NCI-H2196 treated with DMSO at 0.1 percent for 48 hours (cell line): ENCODE data around the gene SORL1.

Source experiments
- DNase-seq: peaks from one replicate; lab custom pipeline; 2025; ENCODE audit not compliant: unreplicated experiment; lab: John Stamatoyannopoulos, UW

The SORL1 gene

DNA sequence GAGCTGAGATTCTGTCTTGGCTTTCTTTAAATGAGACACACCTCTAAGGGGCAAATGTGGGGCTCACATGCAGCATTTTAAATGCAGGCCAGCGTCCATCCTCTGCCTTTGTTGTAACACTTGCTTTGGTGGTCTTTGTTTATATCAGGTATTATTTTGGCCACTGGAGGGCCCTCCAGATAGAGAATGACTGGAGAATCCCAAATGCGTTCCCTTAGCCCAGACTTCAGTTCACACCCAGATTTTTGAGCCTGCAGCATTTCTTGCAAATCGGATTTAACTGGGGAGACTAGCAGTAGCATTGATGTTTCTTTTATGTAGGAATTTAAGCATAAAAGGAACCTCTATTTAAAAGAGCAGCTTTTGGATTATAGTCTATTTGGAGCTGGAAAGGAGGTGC, 200.9 kb downstream of the SORL1 start:
- DNase-seq, result no peak

- no peak for DNase-seq
Measured at GRCh38 chr11:121654259-121654842, 202.2 kb downstream of the SORL1 start.

DNA sequence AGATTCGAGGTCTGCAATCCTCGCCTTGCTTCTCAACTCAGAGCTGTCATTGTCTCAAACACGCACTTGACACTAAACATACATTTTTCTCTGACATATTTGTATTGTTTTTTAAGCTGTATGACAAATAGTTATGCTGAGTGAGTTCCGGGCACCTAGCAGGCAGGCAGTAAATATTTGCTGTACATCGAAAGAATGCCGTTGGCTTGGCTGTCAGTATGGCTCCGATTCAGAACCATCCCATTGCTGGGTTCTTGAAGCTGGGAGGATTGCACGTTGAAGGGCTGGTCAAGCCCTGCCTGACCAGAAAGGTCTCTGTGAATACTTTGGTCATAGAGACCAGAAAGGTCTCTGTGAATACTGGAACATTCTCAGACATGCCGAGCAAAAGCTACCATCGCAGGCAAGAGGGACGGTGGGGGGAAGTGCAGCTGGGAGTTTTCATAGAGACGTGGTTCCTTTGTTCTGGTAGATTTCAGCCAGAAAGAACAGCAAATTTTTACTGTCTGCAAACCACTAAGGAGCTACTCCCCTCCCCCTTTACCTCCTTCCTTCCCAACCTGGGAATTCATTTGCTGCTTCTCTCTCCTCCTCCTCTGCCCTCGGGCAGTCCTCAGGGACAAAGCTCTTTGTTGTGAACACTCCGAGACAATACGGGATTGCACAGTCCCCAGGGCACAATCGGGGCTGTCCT, 202.9 kb downstream of the SORL1 start:
- DNase-seq, result no peak

DNA sequence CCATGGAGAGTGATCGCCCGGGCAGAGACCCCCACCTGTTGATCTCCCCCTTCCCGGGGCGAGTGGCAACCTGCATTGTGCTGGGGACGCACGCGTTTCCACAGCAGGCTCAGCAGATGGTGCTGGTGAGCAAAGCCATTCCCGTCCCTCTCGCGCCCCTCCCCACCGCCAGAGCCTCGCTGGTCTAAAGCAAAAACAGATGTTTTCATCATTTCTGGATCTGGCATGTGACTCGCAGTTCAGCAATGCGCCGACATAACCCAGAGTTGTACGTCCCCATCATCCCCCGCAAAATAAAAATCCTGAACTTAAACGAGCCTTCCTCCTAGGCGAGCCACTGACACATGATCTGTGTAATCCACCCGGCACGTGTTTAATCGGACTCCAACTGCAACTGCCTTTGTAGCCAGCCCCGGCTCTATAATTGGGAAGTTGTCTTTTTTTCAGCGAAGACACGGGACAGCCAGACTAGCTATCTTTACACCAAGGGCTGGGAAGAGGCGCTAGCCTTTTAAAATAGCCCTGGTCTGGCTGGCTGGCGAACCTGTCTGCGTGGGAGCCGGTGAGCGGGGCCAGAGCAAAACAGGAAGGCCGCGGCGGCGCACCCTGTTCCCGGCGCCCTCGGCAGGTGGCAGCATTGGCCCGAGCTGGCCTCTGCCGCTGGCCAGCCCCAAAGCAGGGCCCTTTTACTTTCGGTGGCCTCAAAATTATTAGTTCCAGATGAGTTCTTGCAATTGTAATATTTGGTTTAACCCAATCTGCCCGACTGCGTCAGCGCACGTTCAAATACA, 203.6 kb downstream of the SORL1 start:
- DNase-seq, result peak; percentile 69

DNA sequence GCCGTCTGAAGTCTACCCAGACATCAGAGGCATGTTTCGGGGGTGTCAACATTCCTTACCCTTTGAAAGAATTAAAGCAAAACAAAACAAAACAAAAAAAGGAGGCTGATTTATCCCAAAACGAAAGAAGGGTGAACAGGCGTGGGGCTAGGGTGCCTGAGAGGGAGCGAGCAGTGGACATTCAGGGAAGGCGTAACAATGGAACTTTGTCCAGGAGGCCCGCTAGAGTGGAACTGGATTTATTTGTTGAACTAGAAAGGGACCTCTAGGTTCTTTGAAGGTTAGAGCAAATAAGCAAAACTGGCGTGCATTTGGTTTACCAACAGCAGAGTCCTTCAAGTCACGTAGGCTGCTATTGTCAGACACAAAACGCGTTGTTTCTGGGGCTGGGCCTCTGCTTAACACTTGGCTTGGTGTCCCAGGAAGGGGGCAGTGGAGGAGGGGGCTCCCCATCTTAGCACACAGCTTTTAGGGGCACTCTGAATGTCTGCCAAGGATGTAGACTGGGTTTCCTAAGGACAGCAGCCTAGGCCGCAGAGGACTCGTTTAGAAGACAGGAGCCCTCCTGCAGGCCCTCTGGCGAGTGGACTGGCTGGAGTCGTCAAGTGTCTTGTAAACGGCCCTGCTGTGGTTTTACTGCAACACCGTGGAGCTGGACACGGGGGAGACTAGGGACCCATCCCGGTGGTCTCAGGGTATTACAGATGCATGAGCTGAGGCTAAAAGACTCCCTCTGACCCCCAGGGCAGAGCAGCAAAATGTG, 204.4 kb downstream of the SORL1 start:
- DNase-seq, result no peak

GRCh38 chr11:121657146-121657545, 205.0 kb downstream of the SORL1 start:
- no peak for DNase-seq

- DNase-seq, result no peak
Measured at GRCh38 chr11:121659811-121660210, 207.7 kb downstream of the SORL1 start.

DNA sequence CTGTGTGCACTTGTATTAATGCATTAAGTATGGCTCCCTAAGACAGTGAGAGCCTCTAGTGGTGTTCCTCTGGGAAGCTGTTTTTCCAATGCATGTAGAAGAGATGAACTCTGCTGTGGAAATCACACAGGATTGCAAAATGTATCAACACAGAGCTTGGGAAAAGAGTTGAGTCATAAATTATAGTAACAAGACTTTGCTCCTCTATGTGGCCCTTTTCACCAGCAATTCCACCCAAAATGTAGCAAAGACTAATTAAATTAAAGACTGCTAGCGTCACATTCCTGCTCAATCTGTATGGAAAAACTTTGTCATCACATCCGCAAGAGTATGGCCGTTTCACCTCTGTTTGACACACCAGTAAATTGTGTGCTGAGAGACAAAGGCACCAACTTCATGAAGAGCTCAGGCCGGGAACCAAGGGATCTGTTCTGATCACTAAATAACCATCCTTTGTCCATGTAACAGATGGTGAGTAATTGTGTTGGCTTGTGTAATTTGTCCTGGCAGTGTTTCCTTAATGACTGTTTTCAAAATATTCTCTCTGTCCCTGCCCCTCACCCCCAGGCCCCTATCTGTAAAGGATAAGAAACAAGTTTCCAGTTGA, 209.9 kb downstream of the SORL1 start:
- no peak for DNase-seq

DNA sequence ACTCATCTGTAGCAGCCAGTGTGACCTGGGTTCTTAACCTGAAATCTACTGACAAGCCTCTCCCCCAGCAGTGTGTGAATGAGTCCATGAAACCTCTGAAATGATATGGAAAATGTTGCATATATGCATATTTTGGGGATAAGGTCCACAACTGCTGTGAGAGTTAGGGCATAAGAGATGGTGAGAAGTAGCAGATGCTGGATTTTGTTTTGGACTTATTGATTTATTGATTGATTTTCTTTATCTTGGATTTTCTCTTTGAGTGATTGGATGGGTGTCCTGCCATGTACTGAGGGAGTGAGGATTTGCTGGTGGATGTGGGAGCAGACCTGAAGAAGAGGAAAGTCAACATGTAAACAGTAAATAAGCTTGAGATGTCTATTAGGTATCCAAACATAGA, 212.0 kb downstream of the SORL1 start:
- no peak for DNase-seq

DNA sequence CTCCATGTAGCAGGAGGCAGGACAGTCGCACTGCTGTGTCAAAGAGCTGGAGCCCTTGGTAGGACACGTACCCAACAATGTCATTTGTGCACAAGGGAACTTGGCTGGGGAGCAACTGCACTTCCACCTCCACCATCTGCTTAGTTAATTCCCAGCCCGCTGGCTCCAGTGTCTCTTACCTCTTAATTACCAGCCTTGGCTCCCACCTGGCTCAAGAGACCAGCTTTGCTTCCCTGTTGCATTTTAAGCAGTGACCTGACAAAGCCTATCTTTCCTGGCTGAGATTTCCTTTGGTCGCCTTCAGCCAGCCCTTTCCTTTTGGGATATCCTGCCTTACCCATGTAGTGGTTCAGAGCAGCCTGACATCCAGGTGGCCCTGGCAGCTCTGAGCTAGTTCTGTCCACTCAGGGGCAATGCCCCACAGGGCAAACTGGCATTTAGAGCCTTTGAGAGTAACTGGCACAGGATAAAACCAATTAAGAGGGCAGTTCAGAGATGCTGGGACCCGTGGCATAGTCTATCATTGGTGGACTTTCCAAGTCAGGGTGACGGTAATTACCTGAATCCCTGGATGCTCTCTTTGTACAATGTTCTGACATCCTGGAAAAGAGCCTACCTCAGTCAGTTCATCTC, 213.2 kb downstream of the SORL1 start:
- DNase-seq, result no peak

GRCh38 chr11:121667836-121668235, 215.7 kb downstream of the SORL1 start:
- no peak for DNase-seq

DNA sequence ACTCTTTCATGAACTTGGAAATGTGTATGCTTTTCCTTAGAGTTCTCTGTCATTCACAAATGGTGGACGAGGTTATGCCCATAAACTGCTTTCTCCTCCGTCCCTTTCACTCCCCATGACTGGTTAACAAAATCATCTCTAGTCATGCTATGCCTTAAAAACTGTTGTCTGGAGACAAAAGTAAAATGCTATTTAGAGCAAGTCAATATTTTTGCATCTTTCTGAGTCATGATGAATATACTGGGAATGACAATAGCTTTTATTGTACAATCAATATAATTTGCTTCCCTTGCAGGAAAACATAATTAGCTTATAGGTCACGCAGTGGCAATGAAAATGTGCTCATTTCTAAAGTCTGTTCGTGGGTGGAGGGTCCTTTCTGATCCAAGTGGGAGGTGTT, 217.3 kb downstream of the SORL1 start:
- DNase-seq, result no peak

- DNase-seq, result no peak
Measured at GRCh38 chr11:121670266-121670665, 218.2 kb downstream of the SORL1 start.

DNA sequence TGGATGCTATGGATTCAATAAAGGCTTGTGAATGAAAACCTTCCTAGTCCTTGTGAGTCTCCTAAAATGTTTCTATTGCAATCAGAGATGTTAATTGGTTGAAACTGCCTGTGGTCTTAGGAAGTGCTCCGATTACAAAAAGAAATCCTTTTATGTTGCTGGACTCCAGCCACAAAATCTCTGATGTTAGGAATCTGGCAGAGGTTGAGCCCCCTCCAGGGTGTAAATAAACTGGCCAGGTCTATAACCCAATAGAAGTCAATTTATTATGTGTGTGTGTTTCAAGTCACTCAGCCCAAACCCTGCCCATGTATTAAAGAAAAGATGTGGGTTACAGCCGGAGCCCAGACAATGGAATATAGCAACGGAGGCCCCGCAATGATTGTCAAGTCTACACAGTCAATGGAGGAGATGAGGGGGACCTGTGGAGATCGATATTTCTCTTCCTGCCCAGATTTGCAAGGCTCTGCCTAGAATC, 218.7 kb downstream of the SORL1 start:
- no peak for DNase-seq

DNA sequence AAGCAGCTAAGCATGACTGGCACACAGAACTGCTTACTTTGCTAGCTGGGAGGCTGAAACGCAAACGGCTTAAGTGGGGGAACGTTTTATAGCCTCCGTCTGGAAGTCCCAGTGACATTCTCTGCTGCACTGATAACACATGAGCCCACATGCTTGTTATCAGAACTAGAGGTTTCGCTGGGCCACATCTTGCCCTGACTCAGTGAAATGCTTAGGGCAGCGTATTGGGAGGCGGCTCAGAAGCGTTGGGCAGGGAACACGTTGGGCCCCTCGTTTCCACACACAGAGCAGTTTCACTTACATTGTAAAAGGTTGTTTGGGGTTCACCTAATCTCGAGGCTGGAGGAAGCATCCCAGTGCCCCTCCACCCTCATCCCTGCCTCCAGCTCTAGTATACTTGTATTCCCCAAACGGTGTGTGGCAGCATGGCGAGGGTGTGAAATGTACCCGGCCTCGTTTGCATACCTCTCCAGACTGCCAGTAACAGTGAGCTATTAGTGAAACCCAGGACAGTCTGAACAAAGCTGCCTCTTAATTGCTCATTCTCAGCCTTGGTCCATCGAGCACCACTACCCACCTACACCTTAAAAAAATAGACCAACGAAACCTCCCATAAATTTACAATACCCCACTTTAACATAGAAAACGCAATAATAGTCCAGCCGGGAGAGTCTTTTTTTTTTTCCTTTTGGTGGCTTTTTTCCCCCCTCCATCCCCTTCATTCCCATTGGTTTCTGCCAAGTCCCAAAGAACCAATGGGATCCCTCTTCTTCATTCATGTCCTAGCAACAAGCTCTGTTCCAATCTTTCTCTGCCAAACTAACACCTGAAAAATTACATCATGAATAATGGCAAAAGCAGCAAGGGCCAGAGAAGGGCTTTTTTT, 219.4 kb downstream of the SORL1 start:
- no peak for DNase-seq

GRCh38 chr11:121672630-121673487, 220.7 kb downstream of the SORL1 start:
- no peak for DNase-seq

- no peak for DNase-seq
Measured at GRCh38 chr11:121681550-121682268, 229.6 kb downstream of the SORL1 start.
